Activated naive CD4-positive, alpha-beta T cell treated with anti-CD3 and anti-CD28 coated beads for 36 hours (primary cell): Measurements from ENCODE around the gene APBB2. TPM values are rescaled to one million over a fixed set of nuclear protein-coding genes. Genes with fewer than 3 reads are reported as not detected.

Experiments
- CTCF ChIA-PET: fragments of 350-600 bp; sonication (Branson Sonifier 250); formaldehyde crosslinking; loops from one replicate; lab custom pipeline; 2021; ENCODE audit warnings: antibody characterized with exemption; lab: Charles Lee
- DNase-seq: peaks from one replicate; pipeline ENCODE4 v3.0.0-alpha.2; 2020
- H3K27ac Mint-ChIP-seq: one replicate; pipeline ENCODE4 v1.8.0; 2021; ENCODE audit warnings: mild to moderate bottlenecking, mixed read lengths
- H3K27me3 Mint-ChIP-seq: one replicate; pipeline ENCODE4 v1.8.0; 2021; ENCODE audit warnings: low read depth, mixed read lengths
- H3K36me3 Mint-ChIP-seq: one replicate; pipeline ENCODE4 v1.8.0; 2021; ENCODE audit warnings: low read depth, mixed read lengths
- H3K4me1 Mint-ChIP-seq: one replicate; pipeline ENCODE4 v1.8.0; 2021; ENCODE audit warnings: low read depth, mixed read lengths
- H3K4me3 Mint-ChIP-seq: one replicate; pipeline ENCODE4 v1.8.0; 2021; ENCODE audit warnings: mild to moderate bottlenecking, moderate library complexity, mixed read lengths
- H3K9me3 Mint-ChIP-seq: one replicate; pipeline ENCODE4 v1.8.0; 2021; ENCODE audit warnings: mixed read lengths
- intact Hi-C: fragments of 100-400 bp; cut with micrococcal nuclease; formaldehyde crosslinking; loops from one replicate; pipeline ENCODE4 v1.15.1; 2023
- total RNA-seq, 2 experiments: library from RNA; stranded (reverse); gene quantifications; one replicate each; pipeline ENCODE4 v1.2.3, GENCODE V29; 2021

Gene APBB2
- total RNA-seq, 2 experiments from 2014 or later: 4.5 to 4.8 TPM

- CTCF ChIA-PET: interaction anchor here (1.5 to 2.0 kb wide), 2 partner anchors 11 to 279 kb away, joined by 4 to 5 read pairs; no protein-coding TSS in a partner anchor
Observed at GRCh38 chr4:41203841-41204240, 10.5 kb downstream of the APBB2 start.

GRCh38 chr4:41202820-41203568 is 11.3 kb downstream of the APBB2 start:
- Mint-ChIP-seq H3K27ac (no peak overlapping the region), H3K4me1 (no peaks in the 10 kb centered on the region), H3K4me3 (no peak overlapping the region), H3K27me3 (peaks cover 34% of the 10 kb centered on the region), H3K36me3 (no peaks in the 10 kb centered on the region), H3K9me3 (no peaks in the 10 kb centered on the region)
- intact Hi-C loops: no loop called here
- no peak for DNase-seq
- CTCF ChIA-PET: no interaction called here

More at GRCh38 chr4:41203841-41204240, 10.5 kb downstream of the APBB2 start:
- Mint-ChIP-seq H3K27ac (no peak overlapping the region), H3K27me3 (peaks cover 34% of the 10 kb centered on the region), H3K4me3 (no peak overlapping the region), H3K4me1 (no peaks in the 10 kb centered on the region), H3K36me3 (no peaks in the 10 kb centered on the region), H3K9me3 (no peaks in the 10 kb centered on the region)
- DNase-seq: no peak
- intact Hi-C loops: no loop called here

DNA sequence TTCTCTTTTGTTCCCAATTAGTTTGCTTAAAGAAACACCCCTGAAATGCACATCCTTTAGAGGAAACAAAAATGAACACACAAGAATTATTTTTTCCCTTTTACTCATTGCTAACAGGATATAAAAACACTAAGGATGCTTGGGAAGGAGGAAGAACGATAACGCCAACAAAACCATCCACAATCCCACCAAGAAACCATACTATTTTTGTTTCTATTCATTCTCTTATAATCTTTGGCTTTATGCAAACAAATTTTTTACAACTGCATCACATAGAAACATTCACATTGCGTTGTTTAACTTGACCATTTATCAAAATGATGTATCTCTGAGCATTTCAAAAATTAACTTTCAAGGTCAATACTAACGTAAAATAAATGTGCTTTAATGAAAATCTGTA is 12.0 kb downstream of the APBB2 start:
- Mint-ChIP-seq H3K4me1 (no peaks in the 10 kb centered on the region), H3K27me3 (peaks cover 31% of the 10 kb centered on the region), H3K9me3 (no peaks in the 10 kb centered on the region), H3K36me3 (no peaks in the 10 kb centered on the region), H3K4me3 (no peak overlapping the region), H3K27ac (peak overlapping the region; percentile 46)
- no peak for DNase-seq
- CTCF ChIA-PET: no interaction called here
- intact Hi-C loops: no loop called here

DNA sequence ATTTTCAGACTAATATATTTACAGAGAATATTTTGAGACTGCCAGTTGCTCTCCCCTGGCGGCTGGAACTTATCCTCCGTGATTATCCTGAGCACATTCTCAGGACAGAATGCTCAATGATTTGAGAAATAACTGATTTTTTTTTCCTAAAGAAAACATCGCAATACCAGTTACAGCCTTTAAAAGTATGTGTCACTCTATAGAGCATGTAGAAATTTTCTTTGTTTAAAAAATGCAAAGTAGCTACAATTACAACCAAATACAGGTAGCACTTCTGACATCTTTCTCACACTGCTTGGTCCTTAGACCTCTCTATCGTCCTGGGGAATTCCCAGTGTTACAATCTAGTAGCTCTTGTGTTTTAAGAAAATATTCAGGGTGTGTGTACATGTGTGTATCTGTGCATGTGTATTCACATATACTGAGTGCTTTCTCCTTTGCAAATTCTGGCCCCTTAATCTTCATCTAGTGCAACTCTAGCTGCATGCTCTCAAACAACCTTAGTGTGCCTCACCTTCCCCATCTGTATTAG is 13.8 kb downstream of the APBB2 start:
- DNase-seq: no peak
- CTCF ChIA-PET: interaction anchor here (0.6 kb wide), 1 partner anchor 147 kb away, joined by 3 read pairs; no protein-coding TSS in a partner anchor
- peaks cover 24% of the 10 kb centered on the region for H3K27me3 Mint-ChIP-seq
- H3K4me1 Mint-ChIP-seq: no peaks in the 10 kb centered on the region
- intact Hi-C loops: no loop called here
- no peak overlapping the region for H3K27ac Mint-ChIP-seq
- H3K36me3 Mint-ChIP-seq: no peaks in the 10 kb centered on the region
- no peaks in the 10 kb centered on the region for H3K9me3 Mint-ChIP-seq
- H3K4me3 Mint-ChIP-seq: no peak overlapping the region

- CTCF ChIA-PET: no interaction called here
- no peaks in the 10 kb centered on the region for H3K9me3 Mint-ChIP-seq
- DNase-seq: no peak
- H3K4me3 Mint-ChIP-seq: no peak overlapping the region
- no peak overlapping the region for H3K27ac Mint-ChIP-seq
- intact Hi-C loops: no loop called here
- H3K4me1 Mint-ChIP-seq: no peaks in the 10 kb centered on the region
- no peaks in the 10 kb centered on the region for H3K36me3 Mint-ChIP-seq
- peaks cover 24% of the 10 kb centered on the region for H3K27me3 Mint-ChIP-seq
Observed at GRCh38 chr4:41199788-41200187, 14.6 kb downstream of the APBB2 start.

GRCh38 chr4:41197996-41198395 is 16.3 kb downstream of the APBB2 start:
- Mint-ChIP-seq H3K27ac (no peak overlapping the region), H3K9me3 (no peaks in the 10 kb centered on the region), H3K4me3 (no peak overlapping the region), H3K4me1 (no peaks in the 10 kb centered on the region), H3K36me3 (no peaks in the 10 kb centered on the region), H3K27me3 (peaks cover 17% of the 10 kb centered on the region)
- CTCF ChIA-PET: no interaction called here
- no peak for DNase-seq
- intact Hi-C loops: no loop called here

DNA sequence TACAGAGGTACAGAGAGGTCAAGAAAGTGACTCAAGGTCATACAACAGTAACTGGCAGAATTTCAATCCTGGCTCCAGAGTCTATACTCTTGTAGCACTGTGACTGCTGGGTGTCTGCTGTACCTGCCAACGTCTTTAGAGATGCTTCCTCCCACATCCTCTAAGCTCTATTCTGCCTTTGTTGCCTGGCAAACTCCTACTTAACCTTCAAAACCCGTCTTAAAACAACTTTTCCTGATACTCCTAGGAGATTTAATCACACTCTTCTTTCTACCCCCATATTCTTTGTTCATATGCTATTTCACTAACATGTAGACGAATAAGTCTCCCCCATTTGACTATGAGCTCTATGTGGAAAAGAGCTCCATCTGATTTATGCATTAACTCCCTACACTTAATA is 16.8 kb downstream of the APBB2 start:
- no peaks in the 10 kb centered on the region for H3K4me1 Mint-ChIP-seq
- DNase-seq: no peak
- H3K9me3 Mint-ChIP-seq: no peaks in the 10 kb centered on the region
- H3K36me3 Mint-ChIP-seq: no peaks in the 10 kb centered on the region
- no peak overlapping the region for H3K27ac Mint-ChIP-seq
- H3K4me3 Mint-ChIP-seq: no peak overlapping the region
- peaks cover 17% of the 10 kb centered on the region for H3K27me3 Mint-ChIP-seq
- CTCF ChIA-PET: no interaction called here
- intact Hi-C loops: no loop called here

DNA sequence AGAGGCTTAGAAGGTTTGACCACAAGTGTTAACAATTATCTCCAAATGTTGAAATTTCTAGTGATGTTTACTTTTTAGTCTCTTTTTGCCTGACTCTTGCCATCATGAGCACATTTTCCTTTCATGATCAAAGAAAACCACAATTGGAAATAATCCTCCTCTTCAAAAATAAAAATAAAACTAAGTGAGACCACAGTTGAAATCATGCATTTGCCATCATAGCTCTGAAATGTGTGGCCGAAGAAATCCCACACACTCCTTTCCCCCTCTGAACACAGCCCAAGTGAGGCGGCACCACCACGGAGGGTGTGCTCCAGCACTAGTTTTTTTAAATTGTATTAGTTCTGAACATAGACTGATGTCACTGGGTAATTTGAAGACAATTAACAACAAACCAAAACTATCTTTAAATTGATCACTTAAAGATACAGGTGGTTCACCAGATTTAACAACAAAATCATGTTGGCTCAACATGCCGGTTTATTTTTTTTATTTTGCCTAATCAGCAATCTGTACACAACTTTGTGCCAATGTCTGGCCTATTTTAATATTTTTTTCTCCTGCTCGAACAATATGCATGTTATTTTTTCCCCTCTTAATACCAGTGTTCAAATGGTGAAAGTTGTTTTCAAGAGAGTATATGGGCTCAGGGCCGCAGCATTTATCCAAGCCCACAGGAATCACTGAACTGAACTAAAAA is 17.6 kb downstream of the APBB2 start:
- Mint-ChIP-seq H3K27me3 (peaks cover 9% of the 10 kb centered on the region), H3K4me1 (no peaks in the 10 kb centered on the region)
- CTCF ChIA-PET: no interaction called here

DNA sequence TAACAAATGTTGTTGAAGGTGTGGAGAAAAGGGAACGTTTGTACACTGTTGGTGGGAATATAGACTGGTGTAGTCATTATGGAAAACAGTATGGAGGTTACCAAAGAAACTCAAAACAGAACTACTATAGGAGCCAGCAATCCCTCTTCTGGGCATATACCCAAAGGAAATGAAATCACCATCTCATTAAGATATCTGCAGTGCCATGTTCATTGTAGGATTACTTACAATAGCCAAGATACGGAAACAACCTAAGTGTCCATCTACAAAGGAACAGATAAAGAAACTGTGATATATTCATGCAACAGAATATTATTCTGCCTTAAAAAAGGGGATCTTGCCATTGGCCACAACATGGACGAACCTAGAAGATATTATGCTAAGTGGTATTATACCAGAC is 22.2 kb downstream of the APBB2 start:
- H3K27ac Mint-ChIP-seq: no peak overlapping the region
- no peaks in the 10 kb centered on the region for H3K9me3 Mint-ChIP-seq
- no peaks in the 10 kb centered on the region for H3K4me1 Mint-ChIP-seq
- H3K4me3 Mint-ChIP-seq: no peak overlapping the region
- CTCF ChIA-PET: no interaction called here
- H3K36me3 Mint-ChIP-seq: no peaks in the 10 kb centered on the region
- intact Hi-C loops: no loop called here
- no peak for DNase-seq
- H3K27me3 Mint-ChIP-seq: peaks cover 11% of the 10 kb centered on the region

More for the DNA sequence above, 17.6 kb downstream of the APBB2 start:
- Mint-ChIP-seq H3K27ac (no peak overlapping the region), H3K4me3 (no peak overlapping the region), H3K9me3 (no peaks in the 10 kb centered on the region), H3K36me3 (no peaks in the 10 kb centered on the region)
- DNase-seq: no peak
- intact Hi-C loops: no loop called here

DNA sequence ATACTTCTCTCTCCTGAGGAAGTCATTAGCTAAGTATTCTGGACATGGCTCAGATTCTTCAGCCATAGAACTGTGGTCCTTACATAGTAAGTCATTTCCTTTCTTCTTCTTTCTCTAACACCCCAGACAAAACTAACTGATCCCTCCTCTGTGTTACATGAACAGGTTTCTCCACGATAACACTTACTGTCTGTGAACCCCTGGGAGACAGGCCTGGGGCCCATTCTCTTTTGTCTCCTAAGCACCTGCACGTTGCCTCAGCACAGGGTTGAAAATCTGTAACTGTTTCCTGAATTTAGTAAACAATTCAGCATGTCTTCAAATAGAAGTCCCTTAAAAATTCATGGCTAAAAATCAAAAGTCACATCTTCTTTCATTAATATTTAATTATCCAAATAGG is 24.7 kb downstream of the APBB2 start:
- Mint-ChIP-seq H3K9me3 (no peaks in the 10 kb centered on the region), H3K36me3 (no peaks in the 10 kb centered on the region), H3K4me1 (no peaks in the 10 kb centered on the region), H3K27ac (no peak overlapping the region), H3K27me3 (peaks cover 12% of the 10 kb centered on the region), H3K4me3 (no peak overlapping the region)
- no peak for DNase-seq
- intact Hi-C loops: no loop called here
- CTCF ChIA-PET: no interaction called here

- no peak for DNase-seq
- H3K27ac Mint-ChIP-seq: no peak overlapping the region
- no peak overlapping the region for H3K4me3 Mint-ChIP-seq
- no peaks in the 10 kb centered on the region for H3K9me3 Mint-ChIP-seq
- intact Hi-C loops: no loop called here
- peaks cover 12% of the 10 kb centered on the region for H3K27me3 Mint-ChIP-seq
- no peaks in the 10 kb centered on the region for H3K36me3 Mint-ChIP-seq
- H3K4me1 Mint-ChIP-seq: no peaks in the 10 kb centered on the region
- CTCF ChIA-PET: no interaction called here
Observed at GRCh38 chr4:41189076-41189475, 25.3 kb downstream of the APBB2 start.

GRCh38 chr4:41185614-41186592 is 28.4 kb downstream of the APBB2 start:
- H3K9me3 Mint-ChIP-seq: no peaks in the 10 kb centered on the region
- no peak overlapping the region for H3K4me3 Mint-ChIP-seq
- peaks cover 10% of the 10 kb centered on the region for H3K27me3 Mint-ChIP-seq
- H3K4me1 Mint-ChIP-seq: no peaks in the 10 kb centered on the region
- DNase-seq: no peak
- CTCF ChIA-PET: no interaction called here
- intact Hi-C loops: no loop called here
- H3K27ac Mint-ChIP-seq: no peak overlapping the region
- no peaks in the 10 kb centered on the region for H3K36me3 Mint-ChIP-seq
